Measurements from ENCODE around the gene SLC22A23. TPM values are rescaled to one million over a fixed set of nuclear protein-coding genes. Genes with fewer than 3 reads are reported as not detected.

SLC22A23 gene
- total RNA-seq, 1 experiment from 2014 or later = 6.8 TPM

DNA sequence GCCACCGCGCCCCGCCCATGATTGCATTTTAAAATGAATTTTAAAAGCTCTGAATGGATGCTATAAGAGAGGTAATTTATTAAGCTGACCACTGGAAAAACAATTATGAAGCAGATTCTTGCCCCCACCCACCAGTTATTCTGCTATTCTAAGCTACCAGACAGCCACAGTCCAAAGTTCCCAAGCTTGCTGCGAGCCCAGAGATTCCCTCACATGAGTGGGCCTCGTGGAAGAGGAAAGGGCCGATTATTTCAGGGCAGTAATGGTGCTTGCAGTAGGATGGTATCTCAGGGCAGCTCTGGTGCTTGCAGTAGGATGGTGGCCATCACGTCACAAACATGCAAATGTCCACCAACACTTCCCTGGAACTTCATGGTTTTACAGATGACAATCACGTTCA lies 56.7 kb downstream of the SLC22A23 start:
- no peak overlapping the region for H3K23ac ChIP-seq (ENCODE audit: insufficient read length, low read depth, low read length)
- H2AK5ac ChIP-seq (ENCODE audit: insufficient read length, low read length) = no peak overlapping the region
- H3K23me2 ChIP-seq (ENCODE audit: insufficient read length, low read depth, low read length, poor library complexity, severe bottlenecking) = no peaks in the 10 kb centered on the region
- H4K5ac ChIP-seq (ENCODE audit: insufficient read length, low read depth, low read length) = no peak overlapping the region
- H3K4me1 ChIP-seq (ENCODE audit: insufficient read depth, low read length) = peaks cover 4% of the 10 kb centered on the region; the same call in 1 of the 2 replicates
- H2BK120ac ChIP-seq (ENCODE audit: low read depth, low read length, poor library complexity, severe bottlenecking) = no peak overlapping the region
- H3K14ac ChIP-seq (ENCODE audit: insufficient read depth, low read length) = no peak overlapping the region
- no peak overlapping the region for H2BK12ac ChIP-seq (ENCODE audit: insufficient read length, low read depth, low read length)
- H3K9ac ChIP-seq (ENCODE audit: extremely low read depth, insufficient read length, low read length) = no peak overlapping the region
- H4K8ac ChIP-seq (replicated peaks; ENCODE audit: insufficient read length, low read depth, low read length) = no peak overlapping the region
- H2BK20ac ChIP-seq (ENCODE audit: low read depth, low read length, poor library complexity, severe bottlenecking) = no peak overlapping the region
- H3K56ac ChIP-seq (ENCODE audit: insufficient read length, low read depth, low read length) = no peak overlapping the region
- H3K79me2 ChIP-seq (ENCODE audit: insufficient read depth, low read length) = no peaks in the 10 kb centered on the region; the same call in 1 of the 2 replicates
- Mint-ChIP-seq H3K27me3 (ENCODE audit: low read depth) (peaks cover 1% of the 10 kb centered on the region; the same call in 1 of the 2 replicates), H3K4me1 (peaks cover 21 to 25% of the 10 kb centered on the region in 2 experiments), H3K4me3 (no peak overlapping the region), H3K27ac (no peak overlapping the region), H3K9me3 (no peaks in the 10 kb centered on the region), H3K36me3 (ENCODE audit: insufficient read depth in 1 of 3, low read depth in 3 of 3) (peaks cover 0 to 17% (median 0%) of the 10 kb centered on the region in 3 experiments; a peak in 3 of 7 replicates)
- peaks cover 3% of the 10 kb centered on the region for H3K79me1 ChIP-seq (ENCODE audit: insufficient read depth, low read depth, low read length, poor library complexity, severe bottlenecking)
- H3K4me2 ChIP-seq (ENCODE audit: insufficient read depth, insufficient read length, low read length) = no peak overlapping the region
- H3K4ac ChIP-seq (ENCODE audit: low read depth, low read length) = no peak overlapping the region
- no peak overlapping the region for H2BK5ac ChIP-seq (ENCODE audit: insufficient read length, low read length)
- no peak for TF ChIP-seq CTCF (conservative IDR thresholded peaks at IDR 0.05)
- H4K91ac ChIP-seq (ENCODE audit: insufficient read length, low read depth, low read length) = no peak overlapping the region
- no peaks in the 10 kb centered on the region for H3K9me3 ChIP-seq (ENCODE audit: control insufficient read depth, low read depth, low read length)
- DNase-seq = no peak
- H2BK15ac ChIP-seq (ENCODE audit: low read depth, low read length) = no peak overlapping the region
- no peak overlapping the region for H3T11ph ChIP-seq (ENCODE audit: low read length)
- WGBS (ENCODE audit: extremely low coverage, insufficient read length, low lambda C conversion rate) = no CpG with 5 or more reads among the region's 8 CpGs
- H2AFZ ChIP-seq (ENCODE audit: low read length) = no peak overlapping the region
- no peaks in the 10 kb centered on the region for H3K27me3 ChIP-seq (ENCODE audit: insufficient read depth, low read length)
- H3K18ac ChIP-seq (ENCODE audit: insufficient read length, low read depth, low read length) = no peak overlapping the region
- H4K20me1 ChIP-seq (ENCODE audit: control insufficient read depth, insufficient read depth, insufficient read length) = peaks cover 3% of the 10 kb centered on the region
- H3K27ac ChIP-seq (ENCODE audit: insufficient read length, low read depth, low read length) = no peak overlapping the region
